DND-41 (cell line): ENCODE measurements around the gene CDKN2AIP.

Source experiments
- ATAC-seq: fragments of 200-7000 bp; cut with Tn5 transposase; 3 replicates; pipeline ENCODE4 v1.9.1; 2021; ENCODE audit warnings: low read depth; ENCODE audit not compliant: insufficient read depth
- DNase-seq: peaks from one replicate; pipeline ENCODE4 v3.0.0-alpha.2; 2020
- H2AFZ ChIP-seq: 2 replicates; pipeline ENCODE4 v1.6.0; 2012; ENCODE audit warnings: low read depth, low read length
- H3K27ac ChIP-seq: 2 replicates; pipeline ENCODE4 v1.5.1; 2012; ENCODE audit warnings: low read length, inconsistent platforms
- H3K27me3 ChIP-seq: fragments of 200-600 bp; sonication (generic); 2 replicates; pipeline ENCODE4 v1.6.0; 2012; ENCODE audit warnings: low read length, mild to moderate bottlenecking, inconsistent platforms; ENCODE audit not compliant: insufficient read depth, poor library complexity
- H3K36me3 ChIP-seq: 2 replicates; pipeline ENCODE4 v1.5.1; 2012; ENCODE audit warnings: low read length, inconsistent platforms; ENCODE audit not compliant: insufficient read depth
- H3K4me1 ChIP-seq: 2 replicates; pipeline ENCODE4 v1.5.1; 2012; ENCODE audit warnings: mild to moderate bottlenecking, low read length; ENCODE audit not compliant: insufficient read depth
- H3K4me2 ChIP-seq: 2 replicates; pipeline ENCODE4 v1.6.0; 2012; ENCODE audit warnings: mild to moderate bottlenecking, moderate library complexity, low read length, inconsistent platforms; ENCODE audit not compliant: insufficient read depth
- H3K4me3 ChIP-seq, 2 experiments: fragments of 200-600 bp in 1 of 2; shearing (Covaris generic) in 1 of 2; 2 replicates each; pipeline ENCODE4 v1.5.1; 2012 to 2016; ENCODE audit warnings: inconsistent platforms in 2 of 2, low read length in 2 of 2, mild to moderate bottlenecking in 2 of 2, low read depth in 1 of 2, moderate library complexity in 1 of 2
- H3K79me2 ChIP-seq: 2 replicates; pipeline ENCODE4 v1.6.0; 2012; ENCODE audit warnings: low read length, inconsistent platforms; ENCODE audit not compliant: insufficient read depth
- H3K9ac ChIP-seq: 2 replicates; pipeline ENCODE4 v1.6.0; 2012; ENCODE audit warnings: low read depth, mild to moderate bottlenecking, inconsistent platforms, low read length, moderate library complexity
- H3K9me3 ChIP-seq: 2 replicates; pipeline ENCODE4 v1.5.1; 2012; ENCODE audit warnings: low read length, moderate library complexity, mild to moderate bottlenecking, inconsistent platforms; ENCODE audit not compliant: insufficient read depth, severe bottlenecking
- H4K20me1 ChIP-seq: 2 replicates; pipeline ENCODE4 v1.6.0; 2012; ENCODE audit warnings: low read length; ENCODE audit not compliant: insufficient read depth
- EZH2 ChIP-seq: IDR thresholded peaks from 3 replicates; pipeline ENCODE4 v1.6.1; 2012; ENCODE audit warnings: borderline replicate concordance, low read depth, mild to moderate bottlenecking, moderate library complexity, low read length, inconsistent platforms; ENCODE audit not compliant: severe bottlenecking
- TF ChIP-seq, protein P1 (sequence below): IDR thresholded peaks from 2 replicates; pipeline ENCODE4 v1.5.1; 2012; ENCODE audit warnings: borderline replicate concordance, low read length, moderate library complexity, mild to moderate bottlenecking; ENCODE audit not compliant: poor library complexity, severe bottlenecking; ENCODE audit errors: extremely low read depth

Gene CDKN2AIP

GRCh38 chr4:183399616-183400015, 44.8 kb upstream of the CDKN2AIP start:
- Histone ChIP-seq H3K27me3 (peaks cover 23% of the 10 kb centered on the region), H3K4me2 (no peak overlapping the region), H4K20me1 (no peaks in the 10 kb centered on the region), H3K27ac (no peak overlapping the region), H3K79me2 (no peaks in the 10 kb centered on the region), H2AFZ (no peak overlapping the region), H3K4me1 (peaks cover 11% of the 10 kb centered on the region), H3K9ac (no peak overlapping the region), H3K36me3 (no peaks in the 10 kb centered on the region), H3K9me3 (no peaks in the 10 kb centered on the region), H3K4me3 (no peak overlapping the region)
- ATAC-seq (no peak), DNase-seq (no peak)
- TF ChIP-seq EZH2: no peak
- TF ChIP-seq, protein P1, sequence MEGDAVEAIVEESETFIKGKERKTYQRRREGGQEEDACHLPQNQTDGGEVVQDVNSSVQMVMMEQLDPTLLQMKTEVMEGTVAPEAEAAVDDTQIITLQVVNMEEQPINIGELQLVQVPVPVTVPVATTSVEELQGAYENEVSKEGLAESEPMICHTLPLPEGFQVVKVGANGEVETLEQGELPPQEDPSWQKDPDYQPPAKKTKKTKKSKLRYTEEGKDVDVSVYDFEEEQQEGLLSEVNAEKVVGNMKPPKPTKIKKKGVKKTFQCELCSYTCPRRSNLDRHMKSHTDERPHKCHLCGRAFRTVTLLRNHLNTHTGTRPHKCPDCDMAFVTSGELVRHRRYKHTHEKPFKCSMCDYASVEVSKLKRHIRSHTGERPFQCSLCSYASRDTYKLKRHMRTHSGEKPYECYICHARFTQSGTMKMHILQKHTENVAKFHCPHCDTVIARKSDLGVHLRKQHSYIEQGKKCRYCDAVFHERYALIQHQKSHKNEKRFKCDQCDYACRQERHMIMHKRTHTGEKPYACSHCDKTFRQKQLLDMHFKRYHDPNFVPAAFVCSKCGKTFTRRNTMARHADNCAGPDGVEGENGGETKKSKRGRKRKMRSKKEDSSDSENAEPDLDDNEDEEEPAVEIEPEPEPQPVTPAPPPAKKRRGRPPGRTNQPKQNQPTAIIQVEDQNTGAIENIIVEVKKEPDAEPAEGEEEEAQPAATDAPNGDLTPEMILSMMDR: no peak

GRCh38 chr4:183400035-183400434, 44.4 kb upstream of the CDKN2AIP start:
- Histone ChIP-seq H3K4me3 (no peak overlapping the region), H3K27me3 (peaks cover 23% of the 10 kb centered on the region), H3K4me2 (no peak overlapping the region), H3K27ac (no peak overlapping the region), H3K9ac (no peak overlapping the region), H3K9me3 (no peaks in the 10 kb centered on the region), H3K4me1 (peaks cover 11% of the 10 kb centered on the region), H2AFZ (no peak overlapping the region), H3K36me3 (no peaks in the 10 kb centered on the region), H3K79me2 (no peaks in the 10 kb centered on the region), H4K20me1 (no peaks in the 10 kb centered on the region)
- ATAC-seq: no peak
- DNase-seq: no peak
- TF ChIP-seq EZH2: no peak
- TF ChIP-seq, protein P1: no peak

- ATAC-seq: no peak
- Histone ChIP-seq H3K9me3 (no peaks in the 10 kb centered on the region), H4K20me1 (no peaks in the 10 kb centered on the region), H3K4me1 (peaks cover 11% of the 10 kb centered on the region), H3K27me3 (peaks cover 19% of the 10 kb centered on the region), H3K4me3 (no peak overlapping the region), H3K36me3 (no peaks in the 10 kb centered on the region), H3K4me2 (no peak overlapping the region), H3K79me2 (no peaks in the 10 kb centered on the region), H3K9ac (no peak overlapping the region), H2AFZ (no peak overlapping the region), H3K27ac (no peak overlapping the region)
- DNase-seq: no peak
- no peak for TF ChIP-seq EZH2
These were observed 43.0 kb upstream of the CDKN2AIP start for GRCh38 chr4:183401473-183401872.

DNA sequence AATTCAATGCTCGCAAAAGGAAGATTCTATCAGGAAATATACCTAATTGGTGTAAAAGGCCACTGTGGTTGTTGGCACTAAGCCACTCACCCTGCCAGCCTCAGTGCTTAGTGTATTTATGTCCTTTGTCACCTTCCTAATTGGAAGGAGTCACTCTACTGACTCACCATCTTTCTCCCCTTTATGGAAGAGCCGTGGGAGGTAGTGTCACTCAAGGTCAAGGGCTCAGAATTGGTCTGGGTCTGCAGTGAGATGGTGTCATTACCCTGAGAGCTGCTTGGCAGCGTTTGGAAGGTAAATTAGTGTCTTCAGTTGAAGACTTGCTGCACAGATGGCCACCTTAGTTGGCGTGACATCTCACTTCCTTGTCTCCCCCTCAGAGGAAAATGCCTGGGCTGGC, 41.7 kb upstream of the CDKN2AIP start:
- Histone ChIP-seq H3K4me3 (no peak overlapping the region), H3K79me2 (no peaks in the 10 kb centered on the region), H3K9ac (no peak overlapping the region), H3K4me2 (no peak overlapping the region), H4K20me1 (no peaks in the 10 kb centered on the region), H3K27ac (no peak overlapping the region), H3K9me3 (no peaks in the 10 kb centered on the region), H3K36me3 (no peaks in the 10 kb centered on the region), H3K27me3 (peaks cover 16% of the 10 kb centered on the region), H2AFZ (no peak overlapping the region), H3K4me1 (peaks cover 20% of the 10 kb centered on the region)
- DNase-seq (no peak), ATAC-seq (no peak)
- TF ChIP-seq, protein P1: no peak
- no peak for TF ChIP-seq EZH2
